WTC11 (cell line): ENCODE data around the gene PTAR1.
"Not testable (repeated sequence)": the region's sequence is repeated elsewhere in the genome, so short reads cannot be mapped to it uniquely, and the experiment has no call there.

ENCODE experiments used
- ESRRA ChIP-seq: sonication (generic); formaldehyde crosslinking; IDR thresholded peaks from 2 replicates; pipeline ENCODE4 v1.8.1; 2022; ENCODE audit warnings: mild to moderate bottlenecking, missing genetic modification reagents, borderline replicate concordance
- NFE2L1 ChIP-seq: sonication (generic); formaldehyde crosslinking; IDR thresholded peaks from 2 replicates; pipeline ENCODE4 v1.8.1; 2023; ENCODE audit warnings: missing genetic modification reagents
- NR2C2 ChIP-seq: sonication (generic); formaldehyde crosslinking; IDR thresholded peaks from 2 replicates; pipeline ENCODE4 v1.8.0; 2022; ENCODE audit warnings: mild to moderate bottlenecking, missing genetic modification reagents
- TCF7 ChIP-seq: sonication (generic); formaldehyde crosslinking; IDR thresholded peaks from 2 replicates; pipeline ENCODE4 v1.8.0; 2022; ENCODE audit warnings: mild to moderate bottlenecking, low read depth, missing genetic modification reagents, moderate library complexity
- TF ChIP-seq, protein P1 (sequence below): fragments of 200-600 bp; IDR thresholded peaks from 2 replicates; pipeline ENCODE4 v1.8.0; 2022; ENCODE audit warnings: antibody characterized with exemption
- TF ChIP-seq, protein P2 (sequence below): sonication (generic); formaldehyde crosslinking; IDR thresholded peaks from 2 replicates; pipeline ENCODE4 v1.8.0; 2022; ENCODE audit warnings: mild to moderate bottlenecking, missing genetic modification reagents
- TF ChIP-seq, protein P3 (sequence below): sonication (generic); formaldehyde crosslinking; IDR thresholded peaks from 2 replicates; pipeline ENCODE4 v1.8.0; 2023; ENCODE audit warnings: missing genetic modification reagents
- TF ChIP-seq, protein P4 (sequence below): sonication (generic); formaldehyde crosslinking; IDR thresholded peaks from 2 replicates; pipeline ENCODE4 v1.8.0; 2023; ENCODE audit warnings: missing genetic modification reagents, mild to moderate bottlenecking, borderline replicate concordance
- TF ChIP-seq, protein P5 (sequence below): sonication (generic); formaldehyde crosslinking; IDR thresholded peaks from 2 replicates; pipeline ENCODE4 v1.8.0; 2022; ENCODE audit warnings: mild to moderate bottlenecking, missing genetic modification reagents
- TF ChIP-seq, protein P6 (sequence below): sonication (generic); formaldehyde crosslinking; IDR thresholded peaks from 2 replicates; pipeline ENCODE4 v1.8.0; 2023; ENCODE audit warnings: mild to moderate bottlenecking, missing genetic modification reagents

DNA sequence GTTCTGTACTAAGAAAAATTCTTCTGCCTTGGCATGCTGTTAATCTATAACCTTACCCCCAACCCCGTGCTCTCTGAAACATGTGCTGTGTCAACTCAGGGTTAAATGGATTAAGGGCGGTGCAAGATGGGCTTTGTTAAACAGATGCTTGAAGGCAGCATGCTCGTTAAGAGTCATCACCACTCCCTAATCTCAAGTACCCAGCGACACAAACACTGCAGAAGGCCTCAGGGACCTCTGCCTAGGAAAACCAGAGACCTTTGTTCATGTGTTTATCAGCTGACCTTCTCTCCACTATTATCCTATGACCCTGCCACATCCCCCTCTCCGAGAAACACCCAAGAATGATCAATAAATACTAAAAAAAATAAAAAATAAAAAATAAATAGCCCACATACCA, 40.2 kb upstream of the PTAR1 start:
- TF ChIP-seq, protein P1, sequence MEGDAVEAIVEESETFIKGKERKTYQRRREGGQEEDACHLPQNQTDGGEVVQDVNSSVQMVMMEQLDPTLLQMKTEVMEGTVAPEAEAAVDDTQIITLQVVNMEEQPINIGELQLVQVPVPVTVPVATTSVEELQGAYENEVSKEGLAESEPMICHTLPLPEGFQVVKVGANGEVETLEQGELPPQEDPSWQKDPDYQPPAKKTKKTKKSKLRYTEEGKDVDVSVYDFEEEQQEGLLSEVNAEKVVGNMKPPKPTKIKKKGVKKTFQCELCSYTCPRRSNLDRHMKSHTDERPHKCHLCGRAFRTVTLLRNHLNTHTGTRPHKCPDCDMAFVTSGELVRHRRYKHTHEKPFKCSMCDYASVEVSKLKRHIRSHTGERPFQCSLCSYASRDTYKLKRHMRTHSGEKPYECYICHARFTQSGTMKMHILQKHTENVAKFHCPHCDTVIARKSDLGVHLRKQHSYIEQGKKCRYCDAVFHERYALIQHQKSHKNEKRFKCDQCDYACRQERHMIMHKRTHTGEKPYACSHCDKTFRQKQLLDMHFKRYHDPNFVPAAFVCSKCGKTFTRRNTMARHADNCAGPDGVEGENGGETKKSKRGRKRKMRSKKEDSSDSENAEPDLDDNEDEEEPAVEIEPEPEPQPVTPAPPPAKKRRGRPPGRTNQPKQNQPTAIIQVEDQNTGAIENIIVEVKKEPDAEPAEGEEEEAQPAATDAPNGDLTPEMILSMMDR: not testable (repeated sequence)
- TF ChIP-seq NR2C2 (CRISPR knock-in tag); ESRRA (CRISPR knock-in tag); NFE2L1; TCF7 (CRISPR knock-in tag): not testable (repeated sequence)
- TF ChIP-seq, protein P2, sequence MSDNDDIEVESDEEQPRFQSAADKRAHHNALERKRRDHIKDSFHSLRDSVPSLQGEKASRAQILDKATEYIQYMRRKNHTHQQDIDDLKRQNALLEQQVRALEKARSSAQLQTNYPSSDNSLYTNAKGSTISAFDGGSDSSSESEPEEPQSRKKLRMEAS (CRISPR knock-in tag): not testable (repeated sequence)
- TF ChIP-seq, protein P3, sequence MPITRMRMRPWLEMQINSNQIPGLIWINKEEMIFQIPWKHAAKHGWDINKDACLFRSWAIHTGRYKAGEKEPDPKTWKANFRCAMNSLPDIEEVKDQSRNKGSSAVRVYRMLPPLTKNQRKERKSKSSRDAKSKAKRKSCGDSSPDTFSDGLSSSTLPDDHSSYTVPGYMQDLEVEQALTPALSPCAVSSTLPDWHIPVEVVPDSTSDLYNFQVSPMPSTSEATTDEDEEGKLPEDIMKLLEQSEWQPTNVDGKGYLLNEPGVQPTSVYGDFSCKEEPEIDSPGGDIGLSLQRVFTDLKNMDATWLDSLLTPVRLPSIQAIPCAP (CRISPR knock-in tag): not testable (repeated sequence)
- TF ChIP-seq, protein P4, sequence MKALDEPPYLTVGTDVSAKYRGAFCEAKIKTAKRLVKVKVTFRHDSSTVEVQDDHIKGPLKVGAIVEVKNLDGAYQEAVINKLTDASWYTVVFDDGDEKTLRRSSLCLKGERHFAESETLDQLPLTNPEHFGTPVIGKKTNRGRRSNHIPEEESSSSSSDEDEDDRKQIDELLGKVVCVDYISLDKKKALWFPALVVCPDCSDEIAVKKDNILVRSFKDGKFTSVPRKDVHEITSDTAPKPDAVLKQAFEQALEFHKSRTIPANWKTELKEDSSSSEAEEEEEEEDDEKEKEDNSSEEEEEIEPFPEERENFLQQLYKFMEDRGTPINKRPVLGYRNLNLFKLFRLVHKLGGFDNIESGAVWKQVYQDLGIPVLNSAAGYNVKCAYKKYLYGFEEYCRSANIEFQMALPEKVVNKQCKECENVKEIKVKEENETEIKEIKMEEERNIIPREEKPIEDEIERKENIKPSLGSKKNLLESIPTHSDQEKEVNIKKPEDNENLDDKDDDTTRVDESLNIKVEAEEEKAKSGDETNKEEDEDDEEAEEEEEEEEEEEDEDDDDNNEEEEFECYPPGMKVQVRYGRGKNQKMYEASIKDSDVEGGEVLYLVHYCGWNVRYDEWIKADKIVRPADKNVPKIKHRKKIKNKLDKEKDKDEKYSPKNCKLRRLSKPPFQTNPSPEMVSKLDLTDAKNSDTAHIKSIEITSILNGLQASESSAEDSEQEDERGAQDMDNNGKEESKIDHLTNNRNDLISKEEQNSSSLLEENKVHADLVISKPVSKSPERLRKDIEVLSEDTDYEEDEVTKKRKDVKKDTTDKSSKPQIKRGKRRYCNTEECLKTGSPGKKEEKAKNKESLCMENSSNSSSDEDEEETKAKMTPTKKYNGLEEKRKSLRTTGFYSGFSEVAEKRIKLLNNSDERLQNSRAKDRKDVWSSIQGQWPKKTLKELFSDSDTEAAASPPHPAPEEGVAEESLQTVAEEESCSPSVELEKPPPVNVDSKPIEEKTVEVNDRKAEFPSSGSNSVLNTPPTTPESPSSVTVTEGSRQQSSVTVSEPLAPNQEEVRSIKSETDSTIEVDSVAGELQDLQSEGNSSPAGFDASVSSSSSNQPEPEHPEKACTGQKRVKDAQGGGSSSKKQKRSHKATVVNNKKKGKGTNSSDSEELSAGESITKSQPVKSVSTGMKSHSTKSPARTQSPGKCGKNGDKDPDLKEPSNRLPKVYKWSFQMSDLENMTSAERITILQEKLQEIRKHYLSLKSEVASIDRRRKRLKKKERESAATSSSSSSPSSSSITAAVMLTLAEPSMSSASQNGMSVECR (CRISPR knock-in tag): not testable (repeated sequence)
- TF ChIP-seq, protein P5, sequence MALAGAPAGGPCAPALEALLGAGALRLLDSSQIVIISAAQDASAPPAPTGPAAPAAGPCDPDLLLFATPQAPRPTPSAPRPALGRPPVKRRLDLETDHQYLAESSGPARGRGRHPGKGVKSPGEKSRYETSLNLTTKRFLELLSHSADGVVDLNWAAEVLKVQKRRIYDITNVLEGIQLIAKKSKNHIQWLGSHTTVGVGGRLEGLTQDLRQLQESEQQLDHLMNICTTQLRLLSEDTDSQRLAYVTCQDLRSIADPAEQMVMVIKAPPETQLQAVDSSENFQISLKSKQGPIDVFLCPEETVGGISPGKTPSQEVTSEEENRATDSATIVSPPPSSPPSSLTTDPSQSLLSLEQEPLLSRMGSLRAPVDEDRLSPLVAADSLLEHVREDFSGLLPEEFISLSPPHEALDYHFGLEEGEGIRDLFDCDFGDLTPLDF: not testable (repeated sequence)
- TF ChIP-seq, protein P6, sequence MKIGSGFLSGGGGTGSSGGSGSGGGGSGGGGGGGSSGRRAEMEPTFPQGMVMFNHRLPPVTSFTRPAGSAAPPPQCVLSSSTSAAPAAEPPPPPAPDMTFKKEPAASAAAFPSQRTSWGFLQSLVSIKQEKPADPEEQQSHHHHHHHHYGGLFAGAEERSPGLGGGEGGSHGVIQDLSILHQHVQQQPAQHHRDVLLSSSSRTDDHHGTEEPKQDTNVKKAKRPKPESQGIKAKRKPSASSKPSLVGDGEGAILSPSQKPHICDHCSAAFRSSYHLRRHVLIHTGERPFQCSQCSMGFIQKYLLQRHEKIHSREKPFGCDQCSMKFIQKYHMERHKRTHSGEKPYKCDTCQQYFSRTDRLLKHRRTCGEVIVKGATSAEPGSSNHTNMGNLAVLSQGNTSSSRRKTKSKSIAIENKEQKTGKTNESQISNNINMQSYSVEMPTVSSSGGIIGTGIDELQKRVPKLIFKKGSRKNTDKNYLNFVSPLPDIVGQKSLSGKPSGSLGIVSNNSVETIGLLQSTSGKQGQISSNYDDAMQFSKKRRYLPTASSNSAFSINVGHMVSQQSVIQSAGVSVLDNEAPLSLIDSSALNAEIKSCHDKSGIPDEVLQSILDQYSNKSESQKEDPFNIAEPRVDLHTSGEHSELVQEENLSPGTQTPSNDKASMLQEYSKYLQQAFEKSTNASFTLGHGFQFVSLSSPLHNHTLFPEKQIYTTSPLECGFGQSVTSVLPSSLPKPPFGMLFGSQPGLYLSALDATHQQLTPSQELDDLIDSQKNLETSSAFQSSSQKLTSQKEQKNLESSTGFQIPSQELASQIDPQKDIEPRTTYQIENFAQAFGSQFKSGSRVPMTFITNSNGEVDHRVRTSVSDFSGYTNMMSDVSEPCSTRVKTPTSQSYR (CRISPR knock-in tag): not testable (repeated sequence)
